ENCODE data around the gene CTSE. TPM values are rescaled to one million over a fixed set of nuclear protein-coding genes. Genes with fewer than 3 reads are reported as not detected.

The CTSE gene
- polyA plus RNA-seq, 1 donor = 19.6 TPM

GRCh38 chr1:205972491-205973168 is 51.1 kb downstream of the CTSE start:
- DNase-seq = no peak
- Histone ChIP-seq H3K4me3 (ENCODE audit: low read length) (no peak overlapping the region), H3K4me1 (ENCODE audit: control insufficient read depth, insufficient read depth, low read length) (no peaks in the 10 kb centered on the region), H3K27me3 (ENCODE audit: control insufficient read depth, insufficient read depth, low read length) (no peaks in the 10 kb centered on the region), H3K36me3 (ENCODE audit: control insufficient read depth, insufficient read depth, low read length) (no peaks in the 10 kb centered on the region), H3K9me3 (ENCODE audit: control insufficient read depth, low read depth, low read length) (peaks cover 23% of the 10 kb centered on the region), H3K27ac (ENCODE audit: low read length) (no peak overlapping the region)
- WGBS (ENCODE audit: insufficient coverage, low lambda C conversion rate) = 92% methylated on average over 2 of the region's 11 CpGs

- no peak overlapping the region for H3K27ac ChIP-seq (ENCODE audit: low read length)
- no peaks in the 10 kb centered on the region for H3K27me3 ChIP-seq (ENCODE audit: control insufficient read depth, insufficient read depth, low read length)
- DNase-seq = no peak
- no peak overlapping the region for H3K4me3 ChIP-seq (ENCODE audit: low read length)
- H3K9me3 ChIP-seq (ENCODE audit: control insufficient read depth, low read depth, low read length) = peaks cover 23% of the 10 kb centered on the region
- no peaks in the 10 kb centered on the region for H3K36me3 ChIP-seq (ENCODE audit: control insufficient read depth, insufficient read depth, low read length)
- 100% methylated on average over 1 of the region's 4 CpGs for WGBS (ENCODE audit: insufficient coverage, low lambda C conversion rate)
- H3K4me1 ChIP-seq (ENCODE audit: control insufficient read depth, insufficient read depth, low read length) = no peaks in the 10 kb centered on the region
These were observed 51.6 kb downstream of the CTSE start for GRCh38 chr1:205972081-205972480.

- Histone ChIP-seq H3K36me3 (ENCODE audit: control insufficient read depth, insufficient read depth, low read length) (no peaks in the 10 kb centered on the region), H3K9me3 (ENCODE audit: control insufficient read depth, low read depth, low read length) (peaks cover 23% of the 10 kb centered on the region), H3K27ac (ENCODE audit: low read length) (no peak overlapping the region), H3K4me3 (ENCODE audit: low read length) (no peak overlapping the region), H3K4me1 (ENCODE audit: control insufficient read depth, insufficient read depth, low read length) (no peaks in the 10 kb centered on the region), H3K27me3 (ENCODE audit: control insufficient read depth, insufficient read depth, low read length) (no peaks in the 10 kb centered on the region)
- DNase-seq = no peak
- no CpG with 5 or more reads among the region's 4 CpGs for WGBS (ENCODE audit: insufficient coverage, low lambda C conversion rate)
These were observed 52.6 kb downstream of the CTSE start for GRCh38 chr1:205971082-205971481.

- peaks cover 23% of the 10 kb centered on the region for H3K9me3 ChIP-seq (ENCODE audit: control insufficient read depth, low read depth, low read length)
- H3K4me3 ChIP-seq (ENCODE audit: low read length) = no peak overlapping the region
- no peaks in the 10 kb centered on the region for H3K4me1 ChIP-seq (ENCODE audit: control insufficient read depth, insufficient read depth, low read length)
- H3K27ac ChIP-seq (ENCODE audit: low read length) = no peak overlapping the region
- H3K36me3 ChIP-seq (ENCODE audit: control insufficient read depth, insufficient read depth, low read length) = no peaks in the 10 kb centered on the region
- H3K27me3 ChIP-seq (ENCODE audit: control insufficient read depth, insufficient read depth, low read length) = no peaks in the 10 kb centered on the region
- WGBS (ENCODE audit: insufficient coverage, low lambda C conversion rate) = 33% methylated on average over 1 of the region's 1 CpG
- no peak for DNase-seq
These were observed 53.2 kb downstream of the CTSE start for GRCh38 chr1:205970486-205970885.

- no CpG with 5 or more reads among the region's 8 CpGs for WGBS (ENCODE audit: insufficient coverage, low lambda C conversion rate)
- peaks cover 5% of the 10 kb centered on the region for H3K27me3 ChIP-seq (ENCODE audit: control insufficient read depth, insufficient read depth, low read length)
- peaks cover 16% of the 10 kb centered on the region for H3K9me3 ChIP-seq (ENCODE audit: control insufficient read depth, low read depth, low read length)
- H3K4me1 ChIP-seq (ENCODE audit: control insufficient read depth, insufficient read depth, low read length) = no peaks in the 10 kb centered on the region
- H3K27ac ChIP-seq (ENCODE audit: low read length) = no peak overlapping the region
- no peak for DNase-seq
- no peaks in the 10 kb centered on the region for H3K36me3 ChIP-seq (ENCODE audit: control insufficient read depth, insufficient read depth, low read length)
- no peak overlapping the region for H3K4me3 ChIP-seq (ENCODE audit: low read length)
These were observed 54.5 kb downstream of the CTSE start for GRCh38 chr1:205969229-205969628.

- no peaks in the 10 kb centered on the region for H3K36me3 ChIP-seq (ENCODE audit: control insufficient read depth, insufficient read depth, low read length)
- 100% methylated on average over 1 of the region's 10 CpGs for WGBS (ENCODE audit: insufficient coverage, low lambda C conversion rate)
- no peaks in the 10 kb centered on the region for H3K4me1 ChIP-seq (ENCODE audit: control insufficient read depth, insufficient read depth, low read length)
- DNase-seq = no peak
- peaks cover 1% of the 10 kb centered on the region for H3K9me3 ChIP-seq (ENCODE audit: control insufficient read depth, low read depth, low read length)
- no peak overlapping the region for H3K27ac ChIP-seq (ENCODE audit: low read length)
- peaks cover 10% of the 10 kb centered on the region for H3K27me3 ChIP-seq (ENCODE audit: control insufficient read depth, insufficient read depth, low read length)
- no peak overlapping the region for H3K4me3 ChIP-seq (ENCODE audit: low read length)
These were observed 56.0 kb downstream of the CTSE start for GRCh38 chr1:205967554-205968335.

GRCh38 chr1:205965036-205965884 is 58.4 kb downstream of the CTSE start:
- no peak for DNase-seq
- WGBS (ENCODE audit: insufficient coverage, low lambda C conversion rate) = no CpG with 5 or more reads among the region's 13 CpGs
- Histone ChIP-seq H3K9me3 (ENCODE audit: control insufficient read depth, low read depth, low read length) (no peaks in the 10 kb centered on the region), H3K27me3 (ENCODE audit: control insufficient read depth, insufficient read depth, low read length) (peaks cover 21% of the 10 kb centered on the region), H3K36me3 (ENCODE audit: control insufficient read depth, insufficient read depth, low read length) (no peaks in the 10 kb centered on the region), H3K27ac (ENCODE audit: low read length) (no peak overlapping the region), H3K4me3 (ENCODE audit: low read length) (no peak overlapping the region), H3K4me1 (ENCODE audit: control insufficient read depth, insufficient read depth, low read length) (no peaks in the 10 kb centered on the region)

- no peaks in the 10 kb centered on the region for H3K36me3 ChIP-seq (ENCODE audit: control insufficient read depth, insufficient read depth, low read length)
- WGBS (ENCODE audit: insufficient coverage, low lambda C conversion rate) = no CpG with 5 or more reads among the region's 16 CpGs
These were observed 60.1 kb downstream of the CTSE start for GRCh38 chr1:205963352-205964155.

GRCh38 chr1:205962821-205963221 is 60.9 kb downstream of the CTSE start:
- DNase-seq = no peak
- Histone ChIP-seq H3K4me3 (ENCODE audit: low read length) (no peak overlapping the region), H3K27me3 (ENCODE audit: control insufficient read depth, insufficient read depth, low read length) (peaks cover 25% of the 10 kb centered on the region), H3K36me3 (ENCODE audit: control insufficient read depth, insufficient read depth, low read length) (no peaks in the 10 kb centered on the region), H3K27ac (ENCODE audit: low read length) (no peak overlapping the region), H3K9me3 (ENCODE audit: control insufficient read depth, low read depth, low read length) (no peaks in the 10 kb centered on the region), H3K4me1 (ENCODE audit: control insufficient read depth, insufficient read depth, low read length) (no peaks in the 10 kb centered on the region)
- WGBS (ENCODE audit: insufficient coverage, low lambda C conversion rate) = no CpG with 5 or more reads among the region's 6 CpGs

More at GRCh38 chr1:205963352-205964155, 60.1 kb downstream of the CTSE start:
- DNase-seq = no peak
- H3K27me3 ChIP-seq (ENCODE audit: control insufficient read depth, insufficient read depth, low read length) = peaks cover 22% of the 10 kb centered on the region
- no peaks in the 10 kb centered on the region for H3K4me1 ChIP-seq (ENCODE audit: control insufficient read depth, insufficient read depth, low read length)
- no peak overlapping the region for H3K4me3 ChIP-seq (ENCODE audit: low read length)
- no peak overlapping the region for H3K27ac ChIP-seq (ENCODE audit: low read length)
- H3K9me3 ChIP-seq (ENCODE audit: control insufficient read depth, low read depth, low read length) = no peaks in the 10 kb centered on the region
